GM18505 (cell line): Measurements from ENCODE around the gene KCMF1.

Experiments used
- ATAC-seq: cut with Tn5 transposase; IDR thresholded peaks from one replicate; pipeline ENCODE4 v1.9.1; 2021; ENCODE audit not compliant: unreplicated experiment
- POLR2A ChIP-seq: IDR thresholded peaks from 4 replicates; pipeline ENCODE4 v1.6.1; 2011; ENCODE audit warnings: borderline replicate concordance; ENCODE audit not compliant: insufficient read depth, insufficient read length; ENCODE audit errors: extremely low read depth

KCMF1 gene

DNA sequence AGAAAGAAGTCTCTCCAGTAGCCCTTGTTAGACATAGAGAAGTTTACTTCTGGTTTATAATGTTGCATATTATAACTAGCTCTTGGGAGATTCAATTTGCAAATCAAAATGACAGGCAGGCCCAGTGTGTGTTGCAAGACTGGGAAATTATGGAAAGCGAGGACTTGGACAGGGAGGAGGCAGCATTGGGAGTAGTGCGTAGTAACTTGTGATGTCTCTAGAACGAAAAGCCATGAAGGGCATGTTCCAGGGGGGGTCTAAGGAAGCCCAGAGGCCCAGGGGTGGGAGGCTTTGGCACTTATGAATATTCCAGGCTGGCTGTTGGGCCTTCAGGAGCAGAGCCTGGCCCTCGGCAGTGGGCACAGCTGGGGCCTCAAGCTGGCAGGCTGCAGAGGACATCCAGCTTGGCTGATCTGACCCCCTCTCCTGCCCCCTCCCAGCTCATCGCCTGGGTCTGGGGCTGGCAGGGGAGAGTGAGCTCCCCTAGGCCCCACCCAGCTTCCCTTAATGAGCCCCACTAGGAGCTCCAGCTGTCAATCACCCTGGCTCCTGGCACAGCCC is 107.0 kb downstream of the KCMF1 start:
- no peak for ATAC-seq
- TF ChIP-seq POLR2A = no peak

GRCh38 chr2:85078536-85078935 is 107.6 kb downstream of the KCMF1 start:
- TF ChIP-seq POLR2A = no peak

GRCh38 chr2:85083092-85083491 is 112.1 kb downstream of the KCMF1 start:
- no peak for TF ChIP-seq POLR2A
- no peak for ATAC-seq

More at GRCh38 chr2:85078536-85078935, 107.6 kb downstream of the KCMF1 start:
- no peak for ATAC-seq

- no peak for ATAC-seq
- no peak for TF ChIP-seq POLR2A
These were observed 114.6 kb downstream of the KCMF1 start for GRCh38 chr2:85085563-85085962.

GRCh38 chr2:85087541-85087940 is 116.6 kb downstream of the KCMF1 start:
- ATAC-seq = no peak
- no peak for TF ChIP-seq POLR2A

DNA sequence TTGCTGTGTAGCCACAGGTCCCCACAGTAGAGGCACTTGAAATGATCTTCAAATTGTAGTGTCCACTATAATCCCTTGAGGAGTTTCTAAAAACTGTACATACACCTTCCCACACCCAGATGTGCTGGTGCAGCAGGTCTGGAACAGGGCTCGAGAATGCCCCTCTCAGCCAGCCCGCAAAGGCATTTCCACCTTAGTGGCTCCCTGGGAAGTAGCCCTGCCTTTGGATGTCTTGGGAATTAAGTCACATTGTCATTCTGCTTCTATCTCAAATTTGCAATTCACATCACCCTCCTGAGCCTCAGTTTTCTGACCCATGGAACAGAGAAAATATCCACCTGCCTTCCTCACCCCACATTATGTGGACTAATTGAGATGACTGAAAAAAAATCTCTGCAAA is 118.0 kb downstream of the KCMF1 start:
- no peak for TF ChIP-seq POLR2A
- ATAC-seq = no peak

GRCh38 chr2:85089585-85089984 is 118.6 kb downstream of the KCMF1 start:
- ATAC-seq = no peak
- no peak for TF ChIP-seq POLR2A

- ATAC-seq = no peak
- TF ChIP-seq POLR2A = no peak
These were observed 120.9 kb downstream of the KCMF1 start for GRCh38 chr2:85091838-85092237.

DNA sequence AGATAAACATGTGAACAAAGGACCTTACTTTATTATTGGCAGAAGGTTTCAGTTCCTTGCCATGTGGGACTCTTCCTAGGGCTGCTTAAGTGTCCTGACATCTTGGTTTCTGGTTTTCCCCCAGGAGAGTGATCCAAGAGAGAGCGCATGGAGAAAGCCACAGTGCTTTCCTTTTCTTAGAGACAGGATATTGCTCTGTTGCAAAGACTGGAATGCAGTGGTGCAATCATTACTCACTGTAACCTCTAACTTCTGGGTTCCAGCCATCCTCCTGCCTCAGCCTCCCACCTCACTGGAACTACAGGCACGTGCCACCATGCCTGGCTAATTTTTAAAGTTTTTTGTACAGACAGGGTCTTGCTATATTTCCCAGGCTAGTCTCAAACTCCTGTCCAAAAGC is 124.1 kb downstream of the KCMF1 start:
- TF ChIP-seq POLR2A = no peak
- no peak for ATAC-seq

GRCh38 chr2:85096616-85097015 is 125.7 kb downstream of the KCMF1 start:
- no peak for ATAC-seq
- no peak for TF ChIP-seq POLR2A

DNA sequence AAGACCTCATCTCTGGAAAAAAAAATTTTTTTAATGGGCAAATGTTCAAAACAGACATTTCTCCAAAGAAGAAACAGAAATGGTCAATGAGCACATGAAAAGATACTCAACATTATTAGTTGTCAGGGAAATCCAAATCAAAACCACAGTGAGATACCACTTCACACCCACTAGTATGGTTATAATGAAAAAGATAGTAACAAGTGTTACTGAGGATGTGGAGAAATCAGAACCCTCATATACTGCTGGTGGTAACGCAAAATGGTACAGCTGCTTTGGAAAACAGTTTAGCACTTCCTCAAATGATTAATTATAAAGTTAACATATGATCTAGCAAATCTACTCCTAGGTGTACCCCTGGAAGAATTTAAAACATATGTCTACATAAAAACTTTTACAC is 133.3 kb downstream of the KCMF1 start:
- TF ChIP-seq POLR2A = no peak
- no peak for ATAC-seq

- TF ChIP-seq POLR2A = no peak
- no peak for ATAC-seq
These were observed 135.7 kb downstream of the KCMF1 start for GRCh38 chr2:85106489-85107180.
